ENCODE data around the gene PTPRD.

DNA sequence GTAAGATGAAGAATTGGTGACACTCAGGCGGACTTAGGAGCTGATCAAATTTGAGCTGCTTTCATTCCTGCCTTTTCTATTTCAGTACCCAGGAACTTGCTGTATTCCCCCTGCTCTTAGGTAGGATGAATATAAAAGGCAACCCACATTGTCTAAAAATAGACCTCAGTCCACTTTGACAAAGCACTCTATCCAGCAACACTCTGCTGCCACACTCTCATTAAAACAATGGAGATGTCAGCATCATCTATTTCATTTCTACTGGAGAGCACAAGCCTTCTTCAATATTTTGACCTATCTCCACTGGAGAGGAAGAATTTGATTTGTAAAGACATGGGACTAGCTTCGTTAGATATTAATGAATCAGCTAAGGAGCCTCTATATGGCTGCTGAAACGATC lies 468.4 kb downstream of the PTPRD start:
- TF ChIP-seq CTCF (IDR thresholded peaks at IDR 0.05) (no peak), ZNF423 (CRISPR knock-in tag; IDR thresholded peaks at IDR 0.05) (no peak), SMAD4 (CRISPR knock-in tag; IDR thresholded peaks at IDR 0.05) (no peak), TCF7 (CRISPR knock-in tag; IDR thresholded peaks at IDR 0.05; ENCODE audit: low read depth) (no peak), NR2C2 (CRISPR knock-in tag; IDR thresholded peaks at IDR 0.05) (no peak), MLX (CRISPR knock-in tag; IDR thresholded peaks at IDR 0.05) (no peak), NR3C1 (CRISPR knock-in tag; conservative IDR thresholded peaks at IDR 0.05; ENCODE audit: low read depth) (no peak), SP1 (CRISPR knock-in tag; conservative IDR thresholded peaks at IDR 0.05) (no peak)
- TF ChIP-seq, protein P1, sequence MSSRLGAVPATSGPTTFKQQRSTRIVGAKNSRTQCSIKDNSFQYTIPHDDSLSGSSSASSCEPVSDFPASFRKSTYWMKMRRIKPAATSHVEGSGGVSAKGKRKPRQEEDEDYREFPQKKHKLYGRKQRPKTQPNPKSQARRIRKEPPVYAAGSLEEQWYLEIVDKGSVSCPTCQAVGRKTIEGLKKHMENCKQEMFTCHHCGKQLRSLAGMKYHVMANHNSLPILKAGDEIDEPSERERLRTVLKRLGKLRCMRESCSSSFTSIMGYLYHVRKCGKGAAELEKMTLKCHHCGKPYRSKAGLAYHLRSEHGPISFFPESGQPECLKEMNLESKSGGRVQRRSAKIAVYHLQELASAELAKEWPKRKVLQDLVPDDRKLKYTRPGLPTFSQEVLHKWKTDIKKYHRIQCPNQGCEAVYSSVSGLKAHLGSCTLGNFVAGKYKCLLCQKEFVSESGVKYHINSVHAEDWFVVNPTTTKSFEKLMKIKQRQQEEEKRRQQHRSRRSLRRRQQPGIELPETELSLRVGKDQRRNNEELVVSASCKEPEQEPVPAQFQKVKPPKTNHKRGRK (CRISPR knock-in tag; IDR thresholded peaks at IDR 0.05; ENCODE audit: borderline replicate concordance), result no peak
